GM12865 (cell line): ENCODE measurements around the gene WDR11.

Source experiments
- DNase-seq: peaks from one replicate; pipeline ENCODE4 v3.0.0; 2010; ENCODE audit warnings: low read depth
- H3K4me3 ChIP-seq: 2 replicates; pipeline ENCODE4 v1.5.1; 2011; ENCODE audit warnings: mild to moderate bottlenecking, low read depth, low read length, control low read depth
- TF ChIP-seq, protein P1 (sequence below): IDR thresholded peaks from 2 replicates; pipeline ENCODE4 v1.5.1; 2011; ENCODE audit warnings: low read length, control low read depth, low read depth, inconsistent platforms; ENCODE audit not compliant: insufficient read depth; ENCODE audit errors: missing control alignments

WDR11 gene

DNA sequence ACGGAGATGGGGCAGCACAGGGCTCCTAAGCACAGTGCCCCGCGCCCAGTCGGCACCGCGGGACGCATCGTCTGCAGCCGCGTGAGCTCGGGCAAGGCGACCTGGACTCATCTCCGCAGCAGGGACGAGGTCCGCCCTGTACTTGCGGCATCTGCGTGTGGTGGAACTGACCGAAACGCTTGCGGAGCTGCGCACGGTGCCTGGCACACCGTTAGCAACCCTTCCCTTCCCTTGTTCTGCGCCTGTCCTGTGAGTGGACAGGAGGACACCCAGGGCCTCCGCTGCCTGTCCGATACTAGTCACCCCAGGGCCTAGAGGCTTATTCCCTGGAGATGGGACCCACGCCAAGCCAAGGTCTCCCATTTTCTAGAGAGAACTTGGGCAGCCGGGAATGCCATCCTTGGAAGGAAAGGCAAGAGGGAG lies 98.5 kb downstream of the WDR11 start:
- DNase-seq, result no peak
- H3K4me3 ChIP-seq, result no peak overlapping the region
- TF ChIP-seq, protein P1, sequence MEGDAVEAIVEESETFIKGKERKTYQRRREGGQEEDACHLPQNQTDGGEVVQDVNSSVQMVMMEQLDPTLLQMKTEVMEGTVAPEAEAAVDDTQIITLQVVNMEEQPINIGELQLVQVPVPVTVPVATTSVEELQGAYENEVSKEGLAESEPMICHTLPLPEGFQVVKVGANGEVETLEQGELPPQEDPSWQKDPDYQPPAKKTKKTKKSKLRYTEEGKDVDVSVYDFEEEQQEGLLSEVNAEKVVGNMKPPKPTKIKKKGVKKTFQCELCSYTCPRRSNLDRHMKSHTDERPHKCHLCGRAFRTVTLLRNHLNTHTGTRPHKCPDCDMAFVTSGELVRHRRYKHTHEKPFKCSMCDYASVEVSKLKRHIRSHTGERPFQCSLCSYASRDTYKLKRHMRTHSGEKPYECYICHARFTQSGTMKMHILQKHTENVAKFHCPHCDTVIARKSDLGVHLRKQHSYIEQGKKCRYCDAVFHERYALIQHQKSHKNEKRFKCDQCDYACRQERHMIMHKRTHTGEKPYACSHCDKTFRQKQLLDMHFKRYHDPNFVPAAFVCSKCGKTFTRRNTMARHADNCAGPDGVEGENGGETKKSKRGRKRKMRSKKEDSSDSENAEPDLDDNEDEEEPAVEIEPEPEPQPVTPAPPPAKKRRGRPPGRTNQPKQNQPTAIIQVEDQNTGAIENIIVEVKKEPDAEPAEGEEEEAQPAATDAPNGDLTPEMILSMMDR, result no peak

DNA sequence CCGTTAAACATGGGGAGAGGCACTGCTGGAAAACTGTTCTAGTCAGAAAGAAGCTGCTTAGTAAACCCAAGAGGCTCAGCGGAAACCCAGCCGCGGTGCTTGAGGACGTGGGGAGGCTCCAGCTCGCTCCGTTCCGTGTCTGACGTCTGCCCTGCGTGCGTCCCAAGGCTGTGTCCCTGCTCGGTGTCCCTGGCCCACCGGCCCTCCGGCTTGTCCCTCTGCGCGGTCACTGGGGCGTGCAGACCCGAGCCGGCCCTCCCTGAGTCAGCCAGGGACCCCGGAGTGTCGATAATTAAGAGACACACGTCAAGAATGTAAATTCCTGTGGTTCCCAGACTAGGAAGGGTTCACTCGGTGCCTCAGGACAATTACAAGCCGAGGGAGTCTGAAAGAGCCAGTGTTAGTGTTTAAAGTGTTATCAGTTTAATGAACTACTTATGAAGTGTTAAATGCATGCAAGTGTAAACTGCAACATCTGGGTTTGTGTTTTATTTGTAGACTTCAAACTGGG lies 98.9 kb downstream of the WDR11 start:
- no peak for DNase-seq
- H3K4me3 ChIP-seq, result no peak overlapping the region

DNA sequence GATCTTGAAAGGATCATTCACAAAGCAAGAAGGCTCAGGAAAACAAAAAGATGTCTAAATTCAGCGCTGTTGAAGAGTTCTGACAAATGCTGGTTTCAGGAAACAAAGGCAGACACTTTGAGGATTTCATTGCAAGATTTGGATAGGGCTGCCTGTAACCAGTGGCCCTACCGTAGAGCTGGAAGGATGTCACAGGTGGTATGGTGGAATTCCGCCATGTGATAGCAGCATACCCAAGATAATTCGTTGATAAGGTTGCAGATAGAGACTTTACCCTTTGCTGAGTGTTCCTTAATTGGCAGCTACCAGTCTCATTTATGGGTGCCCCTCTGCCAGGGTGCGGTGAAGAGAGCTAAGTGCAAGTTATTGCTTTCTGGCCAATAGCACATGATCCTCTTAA lies 100.1 kb downstream of the WDR11 start:
- no peak overlapping the region for H3K4me3 ChIP-seq
- no peak for DNase-seq
- TF ChIP-seq, protein P1, result no peak

More for the DNA sequence above, 98.9 kb downstream of the WDR11 start:
- TF ChIP-seq, protein P1, result no peak

DNA sequence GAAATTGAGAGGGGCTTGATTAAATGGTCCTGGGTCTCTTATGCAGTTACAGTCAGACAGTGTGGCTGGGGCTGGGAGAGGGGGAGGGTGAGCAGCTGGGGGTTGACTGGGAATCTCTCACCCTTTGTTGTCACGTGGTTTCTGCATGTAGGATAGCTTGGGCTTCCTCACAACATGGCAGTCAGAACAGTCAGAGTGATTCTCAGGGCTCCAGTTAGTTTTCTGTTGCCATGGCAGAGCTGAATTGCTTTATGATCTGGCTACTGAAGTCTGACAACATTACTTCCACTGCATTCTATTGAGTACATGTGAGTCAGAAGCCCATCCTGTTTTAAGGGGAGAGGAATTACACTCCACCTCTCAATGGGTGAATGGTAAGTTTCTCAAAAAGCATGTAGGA lies 102.7 kb downstream of the WDR11 start:
- DNase-seq, result no peak
- H3K4me3 ChIP-seq, result no peak overlapping the region
- TF ChIP-seq, protein P1, result no peak
